ENCODE data around the gene ALS2CL.
A peak's percentile ranks its signal among the peaks of the same experiment; 100 is the strongest.

ALS2CL gene

GRCh38 chr3:46716461-46717441 is 23.3 kb upstream of the ALS2CL start:
- no peak for DNase-seq (ENCODE audit: low read depth)

- DNase-seq (ENCODE audit: low read depth) = no peak
These were observed 22.2 kb upstream of the ALS2CL start for GRCh38 chr3:46715507-46716175.

GRCh38 chr3:46714728-46715506 is 21.4 kb upstream of the ALS2CL start:
- no peak for DNase-seq (ENCODE audit: low read depth)

- no peak for DNase-seq (ENCODE audit: low read depth)
These were observed 20.5 kb upstream of the ALS2CL start for GRCh38 chr3:46713898-46714552.

GRCh38 chr3:46713050-46713897 is 19.8 kb upstream of the ALS2CL start:
- DNase-seq (ENCODE audit: low read depth) = no peak

- DNase-seq (ENCODE audit: low read depth) = no peak
These were observed 18.9 kb upstream of the ALS2CL start for GRCh38 chr3:46712191-46713049.

GRCh38 chr3:46711760-46712159 is 18.3 kb upstream of the ALS2CL start:
- no peak for DNase-seq (ENCODE audit: low read depth)

- no peak for DNase-seq (ENCODE audit: low read depth)
These were observed 17.8 kb upstream of the ALS2CL start for GRCh38 chr3:46711305-46711704.

- no peak for DNase-seq (ENCODE audit: low read depth)
These were observed 17.3 kb upstream of the ALS2CL start for GRCh38 chr3:46710671-46711295.

GRCh38 chr3:46710229-46710628 is 16.8 kb upstream of the ALS2CL start:
- no peak for DNase-seq (ENCODE audit: low read depth)

- no peak for DNase-seq (ENCODE audit: low read depth)
These were observed 16.2 kb upstream of the ALS2CL start for GRCh38 chr3:46709721-46710120.

- no peak for DNase-seq (ENCODE audit: low read depth)
These were observed 15.7 kb upstream of the ALS2CL start for GRCh38 chr3:46709157-46709654.

GRCh38 chr3:46708401-46709156 is 15.1 kb upstream of the ALS2CL start:
- DNase-seq (ENCODE audit: low read depth) = no peak

- no peak for DNase-seq (ENCODE audit: low read depth)
These were observed 14.1 kb upstream of the ALS2CL start for GRCh38 chr3:46707601-46708011.

GRCh38 chr3:46706771-46707582 is 13.5 kb upstream of the ALS2CL start:
- no peak for DNase-seq (ENCODE audit: low read depth)

- DNase-seq (ENCODE audit: low read depth) = peak; percentile 90
These were observed 12.5 kb upstream of the ALS2CL start for GRCh38 chr3:46705751-46706552.

GRCh38 chr3:46705022-46705530 is 11.6 kb upstream of the ALS2CL start:
- DNase-seq (ENCODE audit: low read depth) = peak; percentile 76

All from EH (cell line).